ENCODE data around the gene CYP46A1. TPM values are rescaled to one million over a fixed set of nuclear protein-coding genes. Genes with fewer than 3 reads are reported as not detected.
A peak's percentile ranks its signal among the peaks of the same experiment; 100 is the strongest.

CYP46A1 gene
- total RNA-seq, 1 donor from 2014 or later: 1.1 TPM

GRCh38 chr14:99667045-99667444 lies 17.1 kb upstream of the CYP46A1 start:
- Mint-ChIP-seq H3K36me3 (no peaks in the 10 kb centered on the region), H3K27me3 (ENCODE audit: insufficient read depth, low read depth) (peaks cover 19% of the 10 kb centered on the region), H3K4me1 (peaks cover 92% of the 10 kb centered on the region), H3K4me3 (peak overlapping the region; percentile 55), H3K9me3 (no peaks in the 10 kb centered on the region), H3K27ac (peak overlapping the region; percentile 53)
- Histone ChIP-seq H2AFZ (replicated peaks) (no peak overlapping the region), H3K27me3 (no peaks in the 10 kb centered on the region), H3K36me3 (no peaks in the 10 kb centered on the region), H3K4me1 (peaks cover 74% of the 10 kb centered on the region), H3K27ac (no peak overlapping the region), H3K9ac (no peak overlapping the region), H3K4me2 (no peak overlapping the region), H3K79me2 (ENCODE audit: low read depth) (no peaks in the 10 kb centered on the region), H3F3A (ENCODE audit: low read depth) (peaks cover 64% of the 10 kb centered on the region), H3K4me3 (no peak overlapping the region), H4K20me1 (ENCODE audit: low read depth) (peaks cover 3% of the 10 kb centered on the region), H3K9me3 (ENCODE audit: low read depth) (no peaks in the 10 kb centered on the region)
- no peak for TF ChIP-seq CTCF (IDR thresholded peaks at IDR 0.05)
- no peak for TF ChIP-seq EZH2phosphoT487 (IDR thresholded peaks at IDR 0.05)
- no peak for TF ChIP-seq EZH2 (IDR thresholded peaks at IDR 0.05)
- no peak for DNase-seq (ENCODE audit: low spot score)

GRCh38 chr14:99667821-99668220 lies 16.3 kb upstream of the CYP46A1 start:
- Histone ChIP-seq H3K4me2 (no peak overlapping the region), H3K27me3 (no peaks in the 10 kb centered on the region), H3K4me1 (peaks cover 80% of the 10 kb centered on the region), H3F3A (ENCODE audit: low read depth) (peaks cover 72% of the 10 kb centered on the region), H3K9ac (no peak overlapping the region), H3K79me2 (ENCODE audit: low read depth) (no peaks in the 10 kb centered on the region), H4K20me1 (ENCODE audit: low read depth) (peaks cover 3% of the 10 kb centered on the region), H3K36me3 (no peaks in the 10 kb centered on the region), H3K9me3 (ENCODE audit: low read depth) (no peaks in the 10 kb centered on the region), H3K27ac (no peak overlapping the region), H3K4me3 (no peak overlapping the region), H2AFZ (replicated peaks) (no peak overlapping the region)
- Mint-ChIP-seq H3K4me3 (no peak overlapping the region), H3K4me1 (peaks cover 92% of the 10 kb centered on the region), H3K9me3 (no peaks in the 10 kb centered on the region), H3K27ac (peak overlapping the region; percentile 97), H3K36me3 (no peaks in the 10 kb centered on the region), H3K27me3 (ENCODE audit: insufficient read depth, low read depth) (peaks cover 14% of the 10 kb centered on the region)
- TF ChIP-seq EZH2 (IDR thresholded peaks at IDR 0.05) (no peak), EZH2phosphoT487 (IDR thresholded peaks at IDR 0.05) (no peak), CTCF (IDR thresholded peaks at IDR 0.05) (no peak)
- no peak for DNase-seq (ENCODE audit: low spot score)

GRCh38 chr14:99668307-99669295 lies 15.5 kb upstream of the CYP46A1 start:
- H3K27ac Mint-ChIP-seq: peak overlapping the region; percentile 97
- H3K4me1 Mint-ChIP-seq: peaks cover 89% of the 10 kb centered on the region
- peaks cover 70% of the 10 kb centered on the region for H3F3A ChIP-seq (ENCODE audit: low read depth)
- H3K4me2 ChIP-seq: no peak overlapping the region
- H3K9me3 Mint-ChIP-seq: no peaks in the 10 kb centered on the region
- no peak overlapping the region for H3K9ac ChIP-seq
- H3K79me2 ChIP-seq (ENCODE audit: low read depth): no peaks in the 10 kb centered on the region
- H3K4me1 ChIP-seq: peaks cover 77% of the 10 kb centered on the region
- H3K27me3 Mint-ChIP-seq (ENCODE audit: insufficient read depth, low read depth): peaks cover 14% of the 10 kb centered on the region
- TF ChIP-seq EZH2 (IDR thresholded peaks at IDR 0.05) (no peak), CTCF (IDR thresholded peaks at IDR 0.05) (no peak), EZH2phosphoT487 (IDR thresholded peaks at IDR 0.05) (no peak)
- H3K36me3 Mint-ChIP-seq: no peaks in the 10 kb centered on the region
- no peaks in the 10 kb centered on the region for H3K27me3 ChIP-seq
- H3K27ac ChIP-seq: no peak overlapping the region
- H3K4me3 Mint-ChIP-seq: peak overlapping the region; percentile 33
- H4K20me1 ChIP-seq (ENCODE audit: low read depth): peaks cover 3% of the 10 kb centered on the region
- H3K4me3 ChIP-seq: no peak overlapping the region
- H2AFZ ChIP-seq (replicated peaks): no peak overlapping the region
- no peaks in the 10 kb centered on the region for H3K36me3 ChIP-seq
- no peaks in the 10 kb centered on the region for H3K9me3 ChIP-seq (ENCODE audit: low read depth)
- no peak for DNase-seq (ENCODE audit: low spot score)

Measured in neural progenitor cell (in vitro differentiated cells).